Lung (tissue), 16 donors: ENCODE measurements around the gene TCERG1. TPM values are rescaled to one million over a fixed set of nuclear protein-coding genes. Genes with fewer than 3 reads are reported as not detected.

ENCODE experiments used
- ATAC-seq: fragments of 200-7000 bp; cut with Tn5 transposase; one replicate; pipeline ENCODE4 v1.9.1; 2020; ENCODE audit warnings: moderate number of reproducible peaks; ENCODE audit not compliant: insufficient read depth, low FRiP score
- DNase-seq, 3 donors: peaks; one replicate each; pipeline ENCODE4 v3.0.0-alpha.2; 2013 to 2017
- H3K27ac ChIP-seq, 2 donors: one replicate each; pipeline ENCODE4 v1.5.1; 2013; ENCODE audit warnings: mild to moderate bottlenecking in 2 of 2, moderate library complexity in 2 of 2, control low read depth in 1 of 2, inconsistent platforms in 1 of 2, low read depth in 1 of 2, low read length in 1 of 2
- H3K27me3 ChIP-seq, 3 donors: one replicate each; pipeline ENCODE4 v1.5.1; 2013; ENCODE audit warnings: low read length in 2 of 3; ENCODE audit not compliant: control insufficient read depth in 3 of 3, insufficient read depth in 3 of 3
- H3K36me3 ChIP-seq, 4 donors: one replicate each; pipeline ENCODE4 v1.5.1; 2013; ENCODE audit warnings: low read length in 4 of 4, mild to moderate bottlenecking in 1 of 4, moderate library complexity in 1 of 4; ENCODE audit not compliant: control insufficient read depth in 4 of 4, insufficient read depth in 4 of 4
- H3K4me1 ChIP-seq, 5 donors: one replicate each; pipeline ENCODE4 v1.5.1; 2013; ENCODE audit warnings: low read length in 5 of 5, mild to moderate bottlenecking in 2 of 5, moderate library complexity in 1 of 5; ENCODE audit not compliant: control insufficient read depth in 5 of 5, insufficient read depth in 5 of 5
- H3K4me3 ChIP-seq: one replicate; pipeline ENCODE4 v1.5.1; 2013; ENCODE audit warnings: mild to moderate bottlenecking, control low read depth, moderate library complexity
- H3K9ac ChIP-seq, 2 donors: one replicate each; pipeline ENCODE4 v1.5.1; 2013; ENCODE audit warnings: low read length in 2 of 2, control low read depth in 1 of 2; ENCODE audit not compliant: insufficient read depth in 1 of 2
- H3K9me3 ChIP-seq, 4 donors: one replicate each; pipeline ENCODE4 v1.5.1; 2013; ENCODE audit warnings: low read length in 3 of 4, mild to moderate bottlenecking in 1 of 4, moderate library complexity in 1 of 4; ENCODE audit not compliant: control insufficient read depth in 4 of 4, insufficient read depth in 3 of 4
- CTCF ChIP-seq: IDR thresholded peaks from 2 replicates; pipeline ENCODE4 v1.5.1; 2012; ENCODE audit warnings: mild to moderate bottlenecking; ENCODE audit errors: control extremely low read depth, extremely low read depth
- WGBS, 2 donors: extraction: QIAGEN DNeasy Blood & Tissue Kit; methylation state at CpG; one replicate each; pipeline ENCODE4 v1.1.7; 2013; 5-methylcytosine and 5-hydroxymethylcytosine counted together
- long read RNA-seq, 5 donors: transcript quantifications; one replicate each; lab custom pipeline, GENCODE V29; 2026
- polyA plus RNA-seq, 2 donors: library from polyadenylated mRNA; stranded (reverse); fragments of 200-250 nt; gene quantifications; one replicate each; pipeline ENCODE4 v1.2.1, GENCODE V29; 2013
- total RNA-seq, 2 donors: library from RNA; depleted of rRNA in 1 of 2; stranded (reverse); fragments of >200 nt in 1 of 2; gene quantifications; one replicate each; pipeline ENCODE4 v1.2.1, GENCODE V29; 2014 to 2021
- donor health status: control.
- donor health status: control.
- donor health status: Bipolar disorder and iron deficiency.
- donor health status: healthy.
- donor health status: DM: yes; HTN: yes; CAD: no.

Gene TCERG1
- 10 to 100 TPM; 43.7 to 79.2 TPM for total RNA-seq
- 10 to 100 TPM; 21.1 to 46.8 TPM for polyA plus RNA-seq
- long read RNA-seq, donor 1, partial matches to known transcripts, result 44 of 54 reads
- long read RNA-seq, donor 1, other reads (novel, unspliced or antisense), result 0 of 54 reads
- long read RNA-seq, donor 2, partial matches to known transcripts, result 0 of 5 reads
- long read RNA-seq, donor 2, other reads (novel, unspliced or antisense), result 0 of 5 reads
- long read RNA-seq, donor 3, partial matches to known transcripts, result 5 of 11 reads
- long read RNA-seq, donor 3, other reads (novel, unspliced or antisense), result 0 of 11 reads
- long read RNA-seq, donor 4, partial matches to known transcripts, result 15 of 17 reads
- long read RNA-seq, donor 4, other reads (novel, unspliced or antisense), result 0 of 17 reads
- long read RNA-seq, donor 5, partial matches to known transcripts, result 74 of 83 reads
- long read RNA-seq, donor 5, other reads (novel, unspliced or antisense), result 0 of 83 reads

- peak; percentile 63 for TF ChIP-seq CTCF
- H3K4me1 ChIP-seq, result peaks cover 3 to 17% (median 12%) of the 10 kb centered on the region in 5 donors
- 1% methylated on average over 61 to 68 of the region's 68 CpGs for WGBS, 2 donors
- DNase-seq (peak; percentile 99 to 100 (median 100)), ATAC-seq (peak; percentile 95)
- H3K4me3 ChIP-seq, result peak within 1 kb of the TSS; percentile 96
- no peaks in the 10 kb centered on the region for H3K9me3 ChIP-seq
- H3K27me3 ChIP-seq, result peaks cover 0 to 6% (median 0%) of the 10 kb centered on the region in 3 donors
- H3K9ac ChIP-seq, result peak within 1 kb of the TSS; percentile 90 to 97
- peaks cover 0 to 9% (median 0%) of the 10 kb centered on the region in 4 donors for H3K36me3 ChIP-seq
- H3K27ac ChIP-seq, result peak within 1 kb of the TSS; percentile 84 to 88
Observed at GRCh38 chr5:146446861-146447733, at the start of gene TCERG1. Gene TCERG1 (plus strand): TSS chr5:146447333. CDS start chr5:146447350, 17 bp downstream.

- no peak for ATAC-seq
Observed at GRCh38 chr5:146398826-146399225, 48.3 kb upstream of the TCERG1 start.

GRCh38 chr5:146399481-146399880 lies 47.7 kb upstream of the TCERG1 start:
- Histone ChIP-seq H3K4me1 (no peaks in the 10 kb centered on the region), H3K4me3 (no peak overlapping the region), H3K36me3 (no peaks in the 10 kb centered on the region), H3K27me3 (no peaks in the 10 kb centered on the region), H3K9ac (no peak overlapping the region), H3K9me3 (peaks cover 0 to 2% (median 0%) of the 10 kb centered on the region in 4 donors), H3K27ac (no peak overlapping the region)
- TF ChIP-seq CTCF, result no peak
- no peak for ATAC-seq
- WGBS, 2 donors, result 21 to 61% methylated on average over 1 of the region's 1 CpG
- no peak for DNase-seq

More at GRCh38 chr5:146398826-146399225, 48.3 kb upstream of the TCERG1 start:
- H3K4me1 ChIP-seq, result no peaks in the 10 kb centered on the region
- H3K9ac ChIP-seq, result no peak overlapping the region
- no peak overlapping the region for H3K4me3 ChIP-seq
- 87 to 96% methylated on average over 4 of the region's 4 CpGs for WGBS, 2 donors
- DNase-seq, result no peak
- no peak overlapping the region for H3K27ac ChIP-seq
- TF ChIP-seq CTCF, result no peak
- peaks cover 0 to 2% (median 0%) of the 10 kb centered on the region in 4 donors for H3K9me3 ChIP-seq
- no peaks in the 10 kb centered on the region for H3K27me3 ChIP-seq
- no peaks in the 10 kb centered on the region for H3K36me3 ChIP-seq
